Measurements from ENCODE around the gene BCL2L13. TPM values are rescaled to one million over a fixed set of nuclear protein-coding genes. Genes with fewer than 3 reads are reported as not detected.
"Not testable (repeated sequence)": the region's sequence is repeated elsewhere in the genome, so short reads cannot be mapped to it uniquely, and the experiment has no call there.

Gene BCL2L13
- total RNA-seq, 1 experiment from 2014 or later = 66.7 TPM

DNA sequence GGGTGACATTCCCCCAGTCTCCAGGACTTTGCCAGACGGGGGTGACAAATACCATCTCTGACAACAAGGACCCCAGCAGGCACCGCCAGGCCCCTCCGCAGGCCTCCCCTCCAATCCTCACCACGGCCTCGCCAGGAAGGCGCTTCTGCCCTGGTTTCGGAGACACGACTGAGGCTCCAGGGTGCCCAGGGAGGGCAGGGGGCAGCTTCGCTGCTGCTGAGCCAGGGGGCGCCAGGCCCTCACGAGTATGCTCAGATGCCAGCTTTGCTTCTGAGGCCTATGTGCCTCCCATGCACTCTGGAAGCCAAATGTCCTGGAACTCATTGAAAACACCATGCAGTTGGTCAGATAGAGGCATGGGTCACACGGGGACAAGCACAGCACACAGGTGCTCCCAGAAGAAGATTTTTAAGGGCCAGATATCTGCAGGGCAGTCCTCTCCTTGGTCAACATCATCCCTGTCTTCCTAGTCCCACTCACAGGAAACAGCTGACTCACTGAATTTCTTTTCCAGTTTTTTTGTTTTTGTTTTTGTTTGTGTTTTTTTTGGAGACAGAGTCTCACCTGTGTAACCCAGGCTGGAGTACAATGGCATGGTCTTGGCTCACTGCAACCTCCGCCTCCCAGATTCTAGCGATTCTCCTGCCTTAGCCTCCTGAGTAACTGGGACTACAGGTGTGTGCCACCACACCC is 115.8 kb downstream of the BCL2L13 start:
- DNase-seq (ENCODE audit: low read depth) = no peak

DNA sequence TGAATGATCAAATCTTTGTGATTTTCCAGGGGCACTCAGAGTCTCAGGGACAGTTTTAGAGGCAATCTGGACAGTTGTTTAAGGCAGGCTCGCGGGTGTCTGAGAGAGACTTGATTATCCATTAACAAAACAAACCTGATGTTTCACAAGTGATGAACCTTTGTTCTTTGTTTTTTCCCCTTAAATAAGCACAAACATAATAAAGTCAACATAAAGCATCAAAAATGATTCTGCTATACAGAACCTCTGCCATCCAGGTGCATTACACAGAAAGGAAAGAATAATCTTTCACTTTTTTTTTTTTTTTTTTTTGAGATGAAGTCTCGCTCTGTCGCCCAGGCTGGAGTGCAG is 122.6 kb downstream of the BCL2L13 start:
- DNase-seq (ENCODE audit: low read depth) = no peak

DNA sequence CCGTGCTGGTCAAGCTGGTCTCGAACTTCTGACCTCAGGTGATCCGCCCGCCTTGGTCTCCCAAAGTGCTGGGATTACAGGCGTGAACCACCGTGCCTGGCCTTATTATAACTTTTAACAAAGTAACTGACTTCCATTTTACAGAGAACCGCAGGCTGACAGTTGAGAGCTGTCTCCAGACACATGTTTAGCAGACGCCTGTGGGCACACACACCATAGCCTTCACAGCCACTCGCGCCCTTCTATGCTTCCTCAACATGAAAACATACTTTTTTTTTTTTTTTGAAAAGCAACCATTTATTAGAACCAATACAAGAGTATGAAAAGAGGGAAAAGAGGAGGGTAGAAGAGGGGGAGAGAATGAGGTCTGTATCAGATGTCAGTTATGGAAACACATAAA is 124.9 kb downstream of the BCL2L13 start:
- not testable (repeated sequence) for DNase-seq (ENCODE audit: low read depth)

DNA sequence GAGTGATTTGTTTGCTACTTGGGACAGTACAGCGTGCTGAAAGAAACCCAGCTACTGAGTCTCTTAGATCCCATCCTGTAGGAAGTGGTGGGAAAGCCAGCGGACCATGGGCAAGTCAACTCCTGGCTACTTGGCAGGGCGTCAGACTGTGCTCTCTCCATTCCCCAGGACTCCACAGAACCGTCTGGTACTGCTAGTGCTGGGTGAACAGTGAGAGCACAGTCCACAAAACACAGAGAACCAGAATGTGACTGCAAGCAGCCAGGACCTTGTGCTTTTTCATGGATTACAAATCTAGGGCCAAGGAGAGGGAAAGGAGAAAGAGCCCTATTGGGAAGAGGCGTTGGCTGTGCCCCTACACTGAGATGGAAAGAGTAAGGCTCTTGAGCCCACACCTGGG is 125.5 kb downstream of the BCL2L13 start:
- no peak for DNase-seq (ENCODE audit: low read depth)

DNA sequence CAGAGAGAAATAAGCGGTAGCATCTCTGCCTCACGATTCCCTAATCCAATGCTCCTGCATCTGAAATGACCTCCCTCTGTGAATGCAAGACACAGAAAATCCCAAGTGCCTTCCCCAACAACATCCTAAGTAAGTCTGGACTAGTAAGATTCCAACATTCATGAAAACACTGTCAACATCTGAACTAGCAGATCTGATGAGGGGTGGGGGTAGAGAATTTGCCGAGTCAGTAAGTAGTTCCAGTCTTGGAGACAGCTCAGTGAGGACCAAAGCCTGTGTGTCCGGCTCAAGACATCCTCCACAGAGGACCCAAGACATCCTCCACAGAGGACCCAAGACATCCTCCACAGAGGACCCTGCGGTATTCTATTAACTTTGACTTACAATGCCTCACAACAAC is 126.3 kb downstream of the BCL2L13 start:
- not testable (repeated sequence) for DNase-seq (ENCODE audit: low read depth)

DNA sequence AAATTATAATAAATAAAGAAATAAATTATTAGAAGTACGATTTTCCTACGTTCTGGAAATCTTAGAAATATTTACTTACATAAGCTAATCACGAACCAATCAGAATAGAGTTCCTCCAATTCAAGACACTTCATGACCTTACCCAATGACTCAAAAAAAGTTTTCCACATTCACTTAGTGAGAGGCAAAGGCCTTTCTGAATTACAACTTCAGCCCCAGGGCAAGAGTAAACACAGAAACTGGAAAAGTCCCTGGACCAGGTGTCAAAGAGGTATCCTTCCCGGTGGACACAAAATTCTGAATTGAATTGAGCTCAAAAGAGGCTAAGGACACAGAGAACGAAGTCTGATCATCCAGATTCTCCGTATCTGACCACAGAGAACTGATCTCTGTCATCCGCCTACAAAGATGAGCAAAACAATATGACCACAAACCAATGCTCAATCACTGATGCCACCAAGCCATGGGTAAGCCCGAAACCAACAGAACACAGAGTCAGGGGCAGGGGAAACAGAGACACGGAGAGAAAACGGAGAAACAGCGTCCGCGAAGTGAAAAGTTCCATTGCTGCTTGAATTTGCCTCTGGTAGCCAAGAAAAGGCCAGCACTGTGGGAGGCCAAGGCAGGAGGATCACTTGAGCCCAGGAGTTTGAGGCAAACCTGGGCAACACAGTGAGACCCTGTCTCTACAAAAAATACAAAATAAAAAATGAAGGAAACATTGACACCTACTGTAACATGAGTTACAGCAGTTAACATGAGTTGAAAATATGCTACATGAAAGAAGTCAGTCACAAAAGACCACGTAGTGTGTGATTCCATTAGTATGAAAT is 128.9 kb downstream of the BCL2L13 start:
- no peak for DNase-seq (ENCODE audit: low read depth)

DNA sequence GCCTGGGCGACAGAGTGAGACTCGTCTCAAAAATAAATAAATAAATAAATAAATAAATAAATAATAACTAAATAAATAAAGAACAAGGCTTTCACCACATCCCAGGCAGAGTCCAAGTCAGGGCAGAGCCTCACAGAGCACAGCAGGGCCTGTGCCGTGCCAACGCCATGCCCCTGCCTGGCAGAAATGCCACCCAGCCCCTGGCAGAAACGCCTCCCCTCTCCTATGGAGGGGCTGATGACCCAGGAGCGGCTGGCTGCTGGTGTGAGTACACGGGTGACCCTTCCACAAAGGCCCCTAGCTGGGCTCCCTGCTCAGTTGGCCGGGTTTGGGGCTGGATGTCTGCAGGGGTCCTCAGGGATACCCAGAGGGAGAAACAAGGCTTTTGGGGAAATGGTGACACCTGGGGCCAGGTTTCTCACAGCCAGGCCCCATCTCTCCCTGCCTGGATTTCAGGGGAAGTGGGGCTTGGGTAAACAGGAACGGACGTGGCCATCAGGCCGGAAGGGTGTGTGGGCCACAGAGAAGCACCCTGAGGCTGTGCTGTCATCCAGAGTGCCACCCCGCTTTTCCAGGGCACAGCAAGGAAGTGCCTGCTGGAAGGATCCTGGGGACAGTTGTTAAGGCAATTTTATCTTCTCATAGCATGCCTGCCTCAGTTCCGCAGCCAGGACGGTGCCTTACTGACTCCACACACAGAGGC is 130.6 kb downstream of the BCL2L13 start:
- DNase-seq (ENCODE audit: low read depth) = no peak

DNA sequence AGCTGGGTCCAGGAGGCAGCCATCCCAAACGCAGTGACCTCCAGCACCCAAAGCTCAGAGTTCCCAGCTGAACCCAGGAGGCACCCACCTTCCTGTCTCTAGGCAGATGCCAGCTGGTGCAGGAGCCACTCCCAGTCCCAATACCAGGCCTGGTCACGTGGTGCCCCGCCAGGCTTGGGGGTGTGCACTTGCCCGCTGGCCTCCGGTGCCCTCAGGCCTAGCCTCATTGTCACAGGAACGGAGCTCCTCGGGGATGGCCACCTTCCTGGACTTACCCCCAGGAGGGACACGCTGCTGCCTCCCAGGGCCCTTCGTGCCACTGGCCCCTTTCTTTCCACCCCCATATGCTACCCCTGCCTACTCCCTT is 131.1 kb downstream of the BCL2L13 start:
- no peak for DNase-seq (ENCODE audit: low read depth)

DNA sequence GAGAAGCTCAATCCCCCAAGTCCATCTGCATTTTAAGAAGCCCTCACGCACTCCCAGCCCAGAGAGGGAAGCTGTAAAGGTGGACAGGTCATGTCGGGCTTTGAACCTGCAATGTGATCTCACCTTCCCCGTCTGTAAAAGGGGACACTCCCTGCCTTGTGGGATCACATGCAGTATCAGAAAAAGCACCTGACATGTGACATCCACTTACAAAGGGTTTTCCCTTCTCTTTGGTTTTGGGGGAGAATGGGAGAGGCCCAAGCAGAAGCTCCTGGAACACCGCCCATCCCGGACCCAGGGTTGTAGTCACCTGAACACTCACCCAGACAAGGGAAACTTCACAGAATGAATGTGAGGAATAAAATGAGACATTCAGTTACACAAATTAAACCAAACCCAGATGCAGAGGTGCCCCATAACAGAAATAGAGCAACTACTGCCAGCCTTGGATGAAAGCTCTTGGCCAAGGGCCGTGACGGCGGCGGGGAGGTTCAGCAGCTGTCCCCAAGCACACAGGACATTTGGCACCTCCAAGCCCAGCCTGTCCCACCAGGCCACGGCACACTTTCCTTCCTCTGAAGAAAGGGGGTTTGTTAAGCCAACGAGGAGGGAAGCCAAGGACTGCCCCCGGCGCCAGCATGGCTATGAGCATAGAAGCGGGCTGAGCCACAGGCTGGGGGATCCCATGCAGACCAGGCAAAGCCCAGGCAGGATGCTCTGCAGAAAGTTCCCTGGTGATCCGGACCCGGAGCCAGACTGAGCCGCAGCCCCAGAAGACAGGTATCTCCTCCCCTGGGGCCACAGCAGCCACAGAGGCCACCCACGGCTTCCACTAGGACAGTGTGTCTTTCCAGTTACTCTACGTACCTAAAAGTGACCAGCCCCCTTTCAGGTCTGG is 131.9 kb downstream of the BCL2L13 start:
- DNase-seq (ENCODE audit: low read depth) = no peak

DNA sequence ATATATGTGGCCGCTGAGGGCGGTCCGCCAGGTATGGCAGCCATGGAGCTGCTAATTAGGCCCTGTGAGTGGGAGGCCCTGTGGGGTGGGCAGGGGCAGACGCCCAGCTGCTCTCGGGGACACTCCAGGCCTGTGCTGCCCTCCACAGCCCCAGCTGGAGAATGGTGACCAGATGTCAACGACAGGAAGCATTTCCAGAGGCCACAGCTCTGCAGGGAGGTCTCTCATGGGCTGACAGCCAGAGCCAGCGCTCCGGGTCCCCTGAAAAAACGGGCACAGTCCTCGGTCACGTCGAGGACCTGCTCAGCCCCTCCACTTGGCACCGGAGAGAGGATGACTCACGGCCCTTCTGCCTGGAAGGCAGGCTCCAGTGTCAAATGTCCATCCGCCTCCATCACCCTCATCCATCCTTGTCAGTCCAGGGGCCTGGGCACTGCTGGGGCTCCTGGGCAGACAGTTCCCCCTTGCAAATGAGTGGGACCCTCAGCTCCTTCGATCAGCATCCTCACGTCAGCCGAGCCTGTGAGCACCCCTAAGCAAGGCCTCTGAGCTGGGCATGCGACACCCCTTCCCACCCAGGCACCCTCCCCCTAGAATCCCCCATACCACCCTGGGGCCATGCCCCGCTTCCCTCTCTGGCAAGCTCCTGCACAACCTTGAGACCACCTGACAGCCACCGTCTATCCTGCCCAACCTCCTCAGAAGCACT is 133.8 kb downstream of the BCL2L13 start:
- DNase-seq (ENCODE audit: low read depth) = peak; percentile 79

DNA sequence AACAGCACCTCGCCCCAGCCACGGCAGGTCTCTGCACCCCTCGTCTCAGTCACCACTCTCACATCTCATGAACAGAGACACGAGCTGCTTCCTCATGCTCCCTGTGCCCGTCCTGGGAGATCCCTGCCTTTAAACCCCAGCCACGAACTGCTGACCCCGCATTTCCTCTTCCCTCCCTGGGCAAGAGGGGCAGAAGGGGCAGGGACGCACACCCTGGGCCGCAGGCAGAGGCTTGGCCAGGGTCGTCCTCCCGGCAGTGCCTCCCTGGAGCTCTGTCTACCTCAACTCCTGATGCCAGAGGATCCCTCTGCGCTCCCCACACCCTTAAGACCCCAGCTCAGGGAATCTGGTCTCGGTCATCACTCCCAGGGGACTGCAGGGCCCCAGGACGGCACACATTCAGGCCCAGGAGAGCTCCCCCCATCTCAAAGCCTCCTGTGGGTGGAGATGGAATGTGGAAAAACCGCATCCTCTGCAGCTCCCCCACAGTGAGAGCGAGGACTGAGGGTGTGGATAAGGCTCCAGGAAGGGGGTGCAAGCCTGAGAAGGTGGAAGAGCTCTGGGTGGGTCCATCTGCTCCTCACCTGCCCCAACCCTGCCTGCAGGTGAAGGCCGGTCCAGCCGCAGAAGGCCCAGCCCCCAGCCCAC is 134.5 kb downstream of the BCL2L13 start:
- DNase-seq (ENCODE audit: low read depth) = peak; percentile 67

DNA sequence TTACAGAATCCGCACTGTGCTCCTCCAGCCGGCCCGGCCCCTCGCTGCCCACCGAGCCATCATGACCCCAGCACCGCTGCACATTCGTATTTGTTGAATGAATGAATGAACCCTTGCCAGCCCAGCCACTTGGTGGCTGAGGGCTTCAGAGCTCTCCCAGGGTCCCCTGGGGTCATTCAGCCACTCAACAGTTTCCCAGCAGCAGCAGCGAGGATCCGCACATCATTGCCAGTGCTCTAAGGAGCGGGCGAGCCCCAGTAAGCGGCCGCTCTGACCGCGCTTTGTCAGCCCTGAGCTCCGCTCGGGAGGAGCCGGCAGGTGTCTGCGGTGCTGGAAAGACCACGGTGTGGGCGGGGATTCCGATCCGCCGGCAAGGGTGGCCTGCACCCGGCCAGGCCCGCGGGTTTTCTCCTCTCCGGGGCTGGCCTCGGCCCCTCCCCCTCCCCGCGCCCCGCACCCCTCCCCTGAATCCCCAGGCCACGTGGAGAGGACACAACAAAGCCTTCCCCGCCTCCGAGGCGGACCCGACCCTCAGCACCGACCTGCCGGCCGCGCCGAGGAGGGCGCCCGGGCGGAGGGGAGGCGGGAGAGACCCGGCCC is 135.1 kb downstream of the BCL2L13 start:
- peak; percentile 53 for DNase-seq (ENCODE audit: low read depth)

DNA sequence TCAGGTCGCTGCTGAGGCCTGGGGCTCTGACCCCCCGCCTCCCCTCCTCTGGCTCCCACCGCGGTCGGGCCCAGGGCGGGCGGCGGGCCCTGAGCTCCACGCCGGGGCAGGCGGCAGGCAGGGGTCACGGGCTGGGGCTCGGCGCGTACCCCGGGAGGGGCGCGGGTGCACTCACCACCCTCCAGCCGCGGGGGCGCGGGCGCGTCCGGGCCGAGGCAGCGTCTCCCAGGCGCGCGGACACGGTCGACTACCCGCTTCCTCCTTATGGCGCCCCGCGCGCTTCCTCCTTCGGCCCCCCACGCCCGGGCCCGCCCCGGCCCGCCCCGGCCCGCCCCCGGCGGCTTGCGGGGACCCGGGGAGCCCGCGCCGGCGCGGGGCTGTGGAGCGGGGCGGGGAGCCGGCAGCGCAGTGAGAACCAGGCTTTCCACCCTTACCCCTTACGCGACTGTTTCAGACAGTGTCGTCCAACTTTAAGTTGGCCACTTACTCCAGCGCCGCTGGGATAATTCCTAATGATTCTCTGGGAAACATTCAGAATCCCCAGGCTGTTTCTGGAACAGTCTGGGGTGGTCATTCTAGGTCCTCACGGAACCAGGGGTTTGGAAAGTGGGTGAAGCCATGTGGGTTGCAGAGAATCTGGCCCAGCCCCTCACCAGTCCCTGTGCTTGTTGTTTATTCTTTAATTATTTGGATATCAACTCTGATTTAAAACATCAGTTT is 135.8 kb downstream of the BCL2L13 start, which contains the start of gene BID:
Gene BID (minus strand): TSS at position 264 of the 720 bp plus-strand sequence. CDS start 24,353 bp downstream, outside the sequence.
- peak; percentile 22 for DNase-seq (ENCODE audit: low read depth)

DNA sequence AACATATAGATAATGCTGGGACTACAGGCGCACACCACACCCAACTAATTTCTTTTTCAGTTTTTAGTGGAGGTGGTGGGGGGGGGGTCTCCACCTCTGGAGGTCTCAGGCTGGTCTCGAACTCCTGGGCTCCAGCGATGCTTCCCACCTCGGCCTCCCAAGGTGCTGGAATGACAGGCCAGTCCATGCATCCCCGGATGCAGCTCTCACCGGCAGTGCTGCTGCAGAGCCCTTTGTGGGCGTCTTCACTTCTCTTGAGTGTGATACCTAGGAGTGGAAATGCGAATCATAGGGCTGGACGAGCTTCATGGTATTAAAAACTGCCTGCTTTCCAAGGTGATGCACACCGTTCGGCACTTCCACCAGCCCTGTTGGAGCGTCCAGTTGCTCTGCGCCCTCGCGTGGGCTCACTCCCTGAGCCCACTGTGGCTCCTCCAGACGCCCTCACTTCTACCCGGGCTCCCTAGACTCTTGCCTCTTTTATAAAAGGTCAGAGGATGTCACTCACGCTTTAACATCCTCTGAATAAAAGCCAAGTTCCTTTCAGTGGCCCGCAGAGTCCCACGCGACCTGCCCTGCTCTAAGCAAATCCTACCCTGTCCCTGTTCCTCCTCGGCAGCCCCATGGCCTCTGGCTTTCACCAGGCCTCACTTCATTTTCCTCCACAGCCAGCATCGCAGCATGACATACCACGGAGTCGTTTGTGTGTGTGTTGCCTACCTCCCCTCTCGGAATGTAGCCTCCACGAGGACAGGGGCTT is 136.5 kb downstream of the BCL2L13 start:
- no peak for DNase-seq (ENCODE audit: low read depth)

DNA sequence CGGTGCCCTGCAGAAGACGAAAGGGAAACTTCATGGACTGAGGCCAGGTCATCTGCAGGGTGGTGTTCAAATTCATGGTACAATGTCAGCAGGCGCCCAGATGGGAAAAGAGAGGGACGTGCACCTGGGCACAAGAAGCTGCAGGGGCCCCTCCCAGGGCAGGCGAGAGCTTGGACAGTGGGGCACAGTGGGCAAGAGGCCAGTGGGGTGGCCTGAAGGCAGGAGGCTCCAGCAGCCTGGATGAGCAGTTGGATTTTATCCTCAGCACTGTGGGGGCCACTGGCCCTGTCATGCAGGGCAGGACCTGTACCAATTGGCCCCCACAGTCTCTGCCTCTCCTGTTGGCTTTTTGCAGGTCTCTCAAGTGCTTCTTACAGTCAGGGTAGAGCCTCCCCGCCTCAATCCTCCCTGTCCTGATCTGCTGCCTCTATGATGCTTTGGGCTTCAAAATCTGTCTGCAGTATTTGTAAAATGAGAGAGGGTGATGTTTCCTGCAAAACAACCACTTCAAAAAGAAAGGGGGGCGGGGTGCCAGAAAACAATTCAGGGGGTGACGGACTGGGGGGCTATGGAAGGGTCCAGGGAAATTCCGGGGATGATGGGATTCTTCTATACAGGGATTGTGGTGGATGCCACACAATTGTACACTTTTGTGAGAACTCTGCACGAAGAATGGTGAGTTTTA is 137.4 kb downstream of the BCL2L13 start:
- DNase-seq (ENCODE audit: low read depth) = no peak

DNA sequence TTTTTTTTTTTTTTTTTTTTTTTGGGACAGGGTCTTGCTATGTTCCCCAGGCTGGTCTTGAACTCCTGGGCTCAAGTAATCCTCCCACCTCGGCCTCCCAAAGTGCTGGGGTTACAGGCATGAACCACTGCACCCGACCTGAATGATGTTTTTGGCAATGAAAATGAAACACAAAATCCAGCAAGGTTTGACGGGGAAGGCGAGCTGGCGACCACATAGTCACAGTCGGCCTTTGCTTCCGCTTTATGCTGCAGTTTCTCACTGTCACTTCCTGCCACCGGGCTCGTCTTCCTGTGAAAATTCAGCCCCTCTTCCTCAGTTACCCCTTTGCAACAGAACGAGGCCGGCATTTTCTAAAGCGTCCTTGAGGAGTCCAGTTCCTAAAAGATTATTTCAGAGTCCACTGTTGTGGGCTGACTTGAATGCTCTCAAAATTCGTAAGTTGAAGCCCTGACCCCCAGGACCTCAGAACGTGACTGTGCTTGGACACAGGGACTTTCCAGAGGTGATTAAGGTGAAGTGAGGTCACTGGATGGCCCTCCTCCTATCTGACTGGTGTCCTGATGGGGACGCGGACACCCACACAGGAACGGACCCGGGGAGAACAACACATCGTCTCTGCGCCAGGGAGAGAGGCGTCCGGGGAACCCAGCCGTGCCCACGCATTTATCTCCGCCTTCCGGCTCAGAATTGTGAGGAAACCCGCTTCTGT is 138.6 kb downstream of the BCL2L13 start:
- no peak for DNase-seq (ENCODE audit: low read depth)

DNA sequence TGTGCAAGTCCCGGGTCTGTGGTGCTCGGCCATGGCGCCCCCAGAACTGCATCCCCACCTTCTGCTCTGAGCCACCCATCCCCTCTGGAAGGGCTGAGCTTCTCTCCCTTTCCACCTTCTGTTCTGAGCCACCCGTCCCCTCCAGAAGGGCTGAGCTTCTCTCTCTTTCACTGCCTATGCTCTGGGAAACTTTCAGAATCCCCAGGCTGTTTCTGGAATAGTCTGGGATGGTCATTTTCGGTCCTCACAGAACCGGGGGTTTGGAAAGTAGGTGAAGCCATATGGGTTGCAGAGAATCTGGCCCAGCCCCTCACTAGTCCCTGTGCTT is 139.1 kb downstream of the BCL2L13 start:
- no peak for DNase-seq (ENCODE audit: low read depth)
